ENCODE results near the gene MVP.
"Not testable (repeated sequence)": the region's sequence is repeated elsewhere in the genome, so short reads cannot be mapped to it uniquely, and the experiment has no call there.

Gene MVP

DNA sequence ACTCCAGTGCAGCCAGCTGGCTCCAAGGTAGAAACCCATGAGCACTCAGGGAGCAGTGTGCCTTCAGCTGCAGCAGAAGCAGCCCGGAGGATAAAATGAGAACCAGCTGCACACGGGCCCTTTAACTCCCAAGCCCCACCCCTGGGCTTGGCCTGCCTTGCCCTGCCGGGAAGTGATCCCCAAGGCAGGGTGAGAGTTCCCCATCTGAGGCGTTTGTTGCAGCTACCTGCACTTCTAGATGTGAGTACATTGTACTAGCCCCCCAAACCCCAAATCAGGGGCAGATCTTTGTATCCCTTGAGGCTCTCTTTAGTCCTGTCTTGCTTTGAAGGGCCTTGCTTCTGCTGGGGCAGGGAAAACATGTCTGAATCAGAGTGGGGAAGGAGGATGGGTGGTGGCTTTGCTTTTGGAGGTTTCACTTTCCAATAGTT lies at the start of gene MVP:
Gene MVP (plus strand): TSS at position 192 of the 431 bp plus-strand sequence. CDS start 10,088 bp downstream, outside the sequence.
- DNase-seq, result peak; percentile 63 to 66

DNA sequence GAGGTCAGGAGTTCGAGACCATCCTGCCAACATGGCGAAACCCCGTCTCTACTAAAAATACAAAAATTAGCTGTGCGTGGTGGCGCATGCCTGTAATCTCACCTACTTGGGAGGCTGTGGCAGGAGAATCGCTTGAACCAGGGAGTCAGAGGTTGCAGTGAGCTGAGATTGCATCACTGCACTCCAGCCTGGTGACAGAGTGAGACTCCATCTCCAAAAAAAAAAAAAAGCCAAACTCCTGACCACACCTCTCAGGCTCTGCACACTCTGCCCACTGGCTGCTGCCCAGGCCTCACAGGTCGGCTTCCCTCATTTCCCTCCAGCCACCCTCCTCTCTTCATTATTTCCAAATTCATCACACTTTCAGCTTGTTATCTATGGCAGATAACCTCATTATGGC lies 47.9 kb upstream of the MVP start:
- not testable (repeated sequence) for DNase-seq

- no peak for DNase-seq
Observed at GRCh38 chr16:29774730-29775129, 45.5 kb upstream of the MVP start.

DNA sequence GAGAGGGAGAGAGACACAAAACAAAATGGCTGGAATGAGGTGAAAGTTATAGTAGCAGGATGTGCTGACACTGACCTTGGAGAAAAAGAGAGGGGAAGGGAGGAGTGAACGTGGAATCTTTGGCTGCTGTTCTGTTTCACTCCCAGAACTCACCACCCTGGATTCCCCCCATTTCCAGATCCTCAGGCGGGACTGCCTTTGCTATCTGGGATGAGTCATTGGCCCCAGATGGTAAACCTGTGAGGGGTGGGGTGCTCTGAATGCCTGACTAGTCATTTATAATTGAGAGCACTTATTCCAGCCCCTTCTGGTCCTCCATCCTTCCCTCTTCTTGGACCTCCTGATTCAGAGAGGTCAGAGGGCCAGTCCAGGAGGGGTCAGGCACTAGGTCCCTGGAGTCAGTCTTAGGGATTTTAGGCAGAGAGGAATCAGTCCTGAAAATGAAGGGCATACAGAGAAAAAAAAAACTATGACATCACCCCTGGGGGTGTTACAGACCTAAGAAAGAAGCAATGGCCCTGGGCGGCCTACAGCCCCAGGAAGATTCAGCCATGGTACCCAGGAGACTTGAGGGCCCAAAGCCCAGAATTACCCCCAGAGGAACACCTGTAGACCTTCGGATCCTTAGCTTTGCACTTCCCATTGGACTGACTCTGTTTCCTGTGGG lies 44.4 kb upstream of the MVP start:
- DNase-seq, result no peak

- no peak for DNase-seq
Observed at GRCh38 chr16:29777576-29778350, 42.5 kb upstream of the MVP start, which contains the start of gene ZG16. Gene ZG16 (plus strand): TSS chr16:29778256. CDS start chr16:29779267, 1,011 bp downstream.

GRCh38 chr16:29779474-29779873 lies 40.8 kb upstream of the MVP start:
- DNase-seq, result no peak

- not testable (repeated sequence) for DNase-seq
Observed at GRCh38 chr16:29783094-29783953, 36.9 kb upstream of the MVP start.

GRCh38 chr16:29784157-29784556 lies 36.1 kb upstream of the MVP start:
- DNase-seq, result peak; percentile 26 to 43

GRCh38 chr16:29784901-29785500 lies 35.3 kb upstream of the MVP start:
- peak; percentile 79 to 84 for DNase-seq

DNA sequence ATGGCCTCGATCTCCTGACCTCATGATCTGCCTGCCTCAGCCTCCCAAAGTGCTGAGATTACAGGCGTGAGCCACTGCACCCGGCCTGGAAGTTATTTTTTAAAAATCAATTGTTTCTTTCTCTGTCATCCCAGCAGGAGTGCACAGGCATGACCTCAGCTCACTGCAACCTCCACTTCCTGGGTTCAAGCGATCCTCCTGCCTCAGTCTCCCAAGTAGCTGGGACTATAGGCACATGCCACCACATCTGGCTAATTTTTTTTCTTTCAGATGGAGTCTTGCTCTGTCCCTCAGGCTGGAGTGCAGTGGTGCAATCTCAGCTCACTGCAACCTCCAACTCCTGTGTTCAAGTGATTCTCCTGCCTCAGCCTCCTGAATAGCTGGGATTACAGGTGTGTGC lies 33.1 kb upstream of the MVP start:
- DNase-seq, result not testable (repeated sequence)

- no peak for DNase-seq
Observed at GRCh38 chr16:29789775-29790182, 30.5 kb upstream of the MVP start.

DNA sequence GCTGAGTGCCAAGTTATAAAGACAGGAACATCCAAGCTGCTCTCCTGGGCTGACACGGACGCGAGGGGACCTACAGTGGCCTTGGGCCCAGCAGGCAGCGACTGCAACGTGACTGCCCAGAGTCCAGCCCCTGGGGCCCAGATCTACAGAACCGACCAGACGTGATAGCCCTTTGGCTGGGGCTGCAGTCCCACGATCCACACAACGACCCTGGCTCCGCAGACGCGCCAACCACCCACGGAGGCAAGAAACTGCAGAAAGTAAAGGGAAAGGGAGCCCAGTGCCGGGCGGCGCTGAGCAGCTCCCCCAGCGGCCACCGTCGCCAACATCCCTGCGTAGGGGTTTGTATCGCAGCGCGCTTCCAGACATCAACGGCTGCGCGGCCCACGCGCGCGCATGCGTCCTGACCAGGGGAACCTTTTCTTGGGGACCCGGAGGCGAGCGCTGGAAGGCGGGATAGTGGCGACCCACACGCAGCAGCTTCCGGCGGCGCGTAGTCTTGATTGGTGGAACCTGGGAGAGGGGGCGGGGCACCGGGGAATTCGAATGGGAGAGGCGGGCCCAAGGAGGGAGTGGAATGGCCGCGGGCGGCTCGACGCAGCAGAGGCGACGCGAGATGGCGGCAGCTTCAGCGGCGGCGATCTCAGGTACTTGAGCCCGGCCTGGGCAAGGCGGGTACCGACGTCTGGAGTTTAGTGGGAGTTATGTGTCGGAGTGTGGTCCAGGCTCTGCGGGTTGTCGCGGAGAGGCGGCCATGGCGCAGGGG lies 29.9 kb upstream of the MVP start, which contains the start of gene KIF22:
Gene KIF22 (plus strand): TSS at position 569 of the 766 bp plus-strand sequence. CDS start 9 bp downstream, at position 578.
- DNase-seq, result peak; percentile 100

DNA sequence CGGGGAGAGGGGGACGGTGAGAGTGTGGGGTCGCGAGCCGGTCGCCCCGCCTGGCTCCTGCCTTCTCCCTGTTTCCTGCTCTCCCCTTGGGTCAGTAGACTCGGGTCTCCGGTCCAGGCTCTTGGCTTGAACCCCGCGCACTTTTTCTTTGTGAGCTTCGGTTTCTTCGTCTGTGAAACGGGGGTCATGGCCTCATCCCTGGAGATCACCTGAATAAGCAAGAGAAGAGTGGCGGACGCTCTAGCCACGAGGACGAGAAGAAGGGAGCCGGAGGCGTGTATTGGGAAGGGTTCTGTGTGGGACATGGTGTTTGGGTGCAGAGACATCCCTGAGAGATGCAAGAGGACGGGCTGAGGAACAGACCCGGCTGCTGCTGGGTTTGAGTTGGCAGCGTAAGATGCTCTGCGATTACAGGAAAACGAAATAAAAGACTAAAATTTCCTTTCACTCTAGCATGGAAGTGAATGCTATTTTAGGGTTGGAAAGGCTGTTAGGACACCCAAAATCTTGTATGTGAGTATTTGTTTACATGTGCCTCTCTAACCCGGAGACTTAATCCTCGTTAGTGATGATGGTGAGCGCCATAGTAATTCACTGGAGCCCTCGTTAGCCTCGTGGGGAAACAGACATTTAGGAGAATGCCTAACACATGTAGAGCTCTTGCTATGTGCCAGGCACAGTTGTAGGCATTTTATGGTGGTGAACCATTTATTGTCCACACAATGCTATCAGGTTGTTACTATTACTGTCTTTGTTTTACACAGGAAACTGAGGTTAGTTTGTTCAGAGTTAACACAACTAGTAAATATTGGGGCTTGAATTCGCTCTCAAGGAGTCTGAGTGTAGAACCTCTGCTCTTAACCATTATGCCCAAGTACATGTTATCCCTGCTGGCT lies 29.1 kb upstream of the MVP start:
- DNase-seq, result no peak

- DNase-seq, result no peak
Observed at GRCh38 chr16:29791845-29792807, 28.1 kb upstream of the MVP start.

- not testable (repeated sequence) for DNase-seq
Observed at GRCh38 chr16:29793153-29793552, 27.1 kb upstream of the MVP start.

DNA sequence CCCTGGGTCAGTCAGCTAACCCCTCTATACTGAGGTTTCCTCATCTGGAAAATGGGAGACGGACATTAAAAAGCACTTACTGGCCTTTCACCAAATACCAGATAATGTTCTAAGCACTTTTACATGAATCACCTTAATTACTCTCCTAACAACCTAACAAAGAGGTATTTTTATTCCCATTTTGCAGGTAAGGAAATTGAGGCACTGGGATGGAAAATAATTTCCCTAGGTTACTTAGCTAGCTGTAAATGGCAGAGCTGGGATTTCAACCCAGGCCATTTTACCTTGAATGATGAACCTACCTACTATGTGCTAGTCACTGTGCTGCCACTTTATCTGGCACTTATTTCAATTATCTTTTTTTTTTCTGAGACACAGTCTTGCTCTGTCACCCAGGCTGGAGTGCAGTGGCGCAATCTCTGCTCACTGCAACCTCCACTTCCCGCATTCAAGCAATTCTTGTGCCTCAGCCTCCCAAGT lies 26.0 kb upstream of the MVP start:
- DNase-seq, result no peak

GRCh38 chr16:29802416-29802935 lies 17.8 kb upstream of the MVP start:
- DNase-seq, result no peak

- DNase-seq, result no peak
Observed at GRCh38 chr16:29804020-29804419, 16.2 kb upstream of the MVP start.
